HG03571 (cell line): ENCODE measurements around the gene BRICD5.

Source experiments
- ATAC-seq: cut with Tn5 transposase; IDR thresholded peaks from one replicate; pipeline ENCODE4 v1.9.1; 2021; ENCODE audit not compliant: unreplicated experiment

BRICD5 gene

GRCh38 chr16:2183671-2184070, 27.0 kb downstream of the BRICD5 start:
- no peak for ATAC-seq

GRCh38 chr16:2181952-2182351, 28.7 kb downstream of the BRICD5 start:
- ATAC-seq: no peak

- no peak for ATAC-seq
Observed at GRCh38 chr16:2180962-2181923, 29.4 kb downstream of the BRICD5 start.

- no peak for ATAC-seq
Observed at GRCh38 chr16:2180461-2180860, 30.2 kb downstream of the BRICD5 start.

GRCh38 chr16:2179576-2179975, 31.1 kb downstream of the BRICD5 start:
- no peak for ATAC-seq

DNA sequence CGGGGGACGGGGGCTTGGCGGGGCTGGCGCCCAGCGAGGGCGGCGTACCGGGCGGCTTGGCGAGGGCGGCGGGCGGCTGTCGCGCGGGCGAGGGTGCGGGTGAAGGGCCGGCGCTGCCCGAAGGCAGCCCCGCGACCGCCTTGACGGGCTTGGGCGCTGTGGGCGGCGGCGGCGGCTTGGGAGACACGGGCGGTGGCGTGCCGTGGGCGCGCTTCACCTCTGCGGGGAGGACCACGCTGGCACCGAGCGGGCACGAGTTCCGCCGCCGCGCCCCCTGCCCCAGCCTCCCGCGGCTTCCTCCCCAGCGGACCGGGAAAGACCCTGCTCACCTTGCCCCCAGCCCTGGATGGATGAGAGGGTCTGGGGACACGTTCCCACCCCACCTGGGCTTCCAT, 31.6 kb downstream of the BRICD5 start:
- ATAC-seq: no peak

GRCh38 chr16:2178321-2179106, 32.1 kb downstream of the BRICD5 start:
- no peak for ATAC-seq

DNA sequence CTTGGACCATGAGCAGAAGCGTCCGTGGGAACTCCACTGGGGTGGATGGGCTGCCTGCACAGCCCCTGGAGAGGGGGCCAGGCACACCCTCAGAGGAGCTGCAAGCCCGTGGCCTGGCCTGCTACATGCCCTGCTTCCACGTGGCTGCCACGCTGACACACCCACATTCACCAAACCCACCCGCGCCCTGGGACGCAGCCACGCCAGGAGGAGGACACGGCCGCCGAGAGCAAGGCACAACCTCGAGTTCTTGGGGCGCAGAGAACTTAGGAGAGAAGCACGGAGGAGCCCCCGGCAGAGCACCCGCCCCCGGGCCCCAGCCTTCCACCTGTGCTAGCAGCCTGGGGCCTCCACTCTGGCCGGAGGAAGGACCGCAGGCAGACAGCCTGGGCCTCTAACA, 33.1 kb downstream of the BRICD5 start:
- ATAC-seq: no peak

- no peak for ATAC-seq
Observed at GRCh38 chr16:2177101-2177500, 33.6 kb downstream of the BRICD5 start.

DNA sequence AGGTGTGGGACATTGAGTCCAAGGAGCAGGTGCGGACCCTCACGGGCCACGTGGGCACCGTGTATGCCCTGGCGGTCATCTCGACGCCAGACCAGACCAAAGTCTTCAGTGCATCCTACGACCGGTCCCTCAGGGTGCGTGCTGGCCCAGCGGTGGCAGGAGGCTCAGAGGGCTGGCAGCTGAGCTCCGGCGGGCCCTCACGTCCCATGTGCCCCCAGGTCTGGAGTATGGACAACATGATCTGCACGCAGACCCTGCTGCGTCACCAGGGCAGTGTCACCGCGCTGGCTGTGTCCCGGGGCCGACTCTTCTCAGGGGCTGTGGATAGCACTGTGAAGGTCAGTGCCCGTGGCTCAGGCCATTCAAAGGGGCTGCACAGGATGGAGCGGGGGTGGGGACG, 34.6 kb downstream of the BRICD5 start:
- no peak for ATAC-seq

- ATAC-seq: no peak
Observed at GRCh38 chr16:2175454-2175853, 35.2 kb downstream of the BRICD5 start.

- ATAC-seq: no peak
Observed at GRCh38 chr16:2174396-2175131, 36.1 kb downstream of the BRICD5 start.

GRCh38 chr16:2173916-2174315, 36.7 kb downstream of the BRICD5 start:
- no peak for ATAC-seq

DNA sequence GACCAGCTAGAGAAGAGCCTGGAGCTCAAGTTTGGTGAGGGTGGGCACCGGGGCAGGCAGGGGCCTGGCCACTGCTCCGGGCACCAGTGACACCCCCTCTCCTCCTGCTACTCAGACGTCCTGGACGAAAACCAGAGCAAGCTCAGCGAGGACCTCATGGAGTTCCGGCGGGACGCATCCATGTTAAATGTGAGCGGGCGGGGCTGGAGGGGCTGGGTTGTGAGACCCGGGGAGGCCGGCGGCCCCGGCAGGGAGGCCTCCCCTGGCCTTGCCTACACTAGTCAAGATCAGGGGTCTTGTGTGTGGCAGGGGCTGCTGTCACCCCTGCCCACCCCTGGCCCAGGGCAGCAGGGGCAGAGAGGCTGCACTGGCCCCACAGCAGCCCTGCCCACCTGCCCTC, 37.3 kb downstream of the BRICD5 start:
- no peak for ATAC-seq

DNA sequence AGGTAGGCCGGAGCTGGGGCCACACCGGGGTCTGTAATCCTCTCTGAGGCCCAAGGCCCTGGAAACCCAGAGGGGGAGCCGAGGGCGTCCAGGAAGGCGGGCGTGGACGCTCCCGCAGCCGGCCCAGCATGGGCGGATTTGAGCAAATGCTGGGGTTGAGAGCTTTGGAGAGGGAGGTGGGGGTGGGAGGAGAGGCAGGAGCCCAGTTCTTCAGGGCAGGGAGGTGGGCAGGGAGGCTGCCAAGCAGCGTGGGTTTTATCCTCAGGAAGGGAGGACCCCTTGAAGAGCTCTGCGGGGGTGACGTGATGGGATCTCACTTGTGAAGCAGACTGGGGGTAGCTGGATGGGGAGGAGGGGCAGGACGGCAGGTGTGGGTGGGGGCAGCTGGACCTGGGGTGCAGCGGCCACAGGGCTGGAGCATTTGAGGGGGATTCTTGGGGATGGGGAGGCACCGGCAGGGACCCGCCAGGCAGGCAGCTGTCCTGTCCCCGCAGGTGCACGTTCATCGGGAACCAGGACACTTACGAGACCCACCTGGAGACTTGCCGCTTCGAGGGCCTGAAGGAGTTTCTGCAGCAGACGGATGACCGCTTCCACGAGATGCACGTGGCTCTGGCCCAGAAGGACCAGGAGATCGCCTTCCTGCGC, 37.9 kb downstream of the BRICD5 start:
- no peak for ATAC-seq

DNA sequence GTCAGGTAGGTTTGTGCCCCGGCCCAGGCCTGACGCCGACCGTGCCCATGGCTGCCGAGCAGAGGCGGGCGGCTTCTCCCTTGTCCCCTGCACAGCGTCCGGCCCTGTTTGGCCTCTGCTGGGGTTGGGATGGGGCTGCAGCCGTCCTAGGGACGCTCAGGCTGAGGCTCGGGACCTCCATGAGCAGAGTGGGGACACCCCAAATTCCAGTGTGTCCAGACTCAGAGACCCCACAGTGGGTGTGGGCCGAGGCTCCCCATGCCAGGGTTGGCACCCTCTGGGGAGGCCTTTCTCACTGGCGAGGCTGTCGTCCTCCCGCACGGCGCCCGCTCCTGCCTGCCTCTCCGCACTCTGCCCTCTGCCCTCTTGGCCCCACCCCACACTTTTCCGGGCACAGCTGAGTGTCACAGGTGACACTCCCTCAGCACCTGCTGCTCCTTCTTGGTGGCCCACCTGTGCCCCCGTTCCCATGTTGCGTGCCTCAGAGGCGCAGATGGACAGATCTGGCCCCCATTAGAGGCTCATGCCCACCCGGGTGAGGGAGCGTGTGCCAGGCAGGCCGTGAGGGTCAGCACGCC, 39.0 kb downstream of the BRICD5 start:
- no peak for ATAC-seq

- ATAC-seq: no peak
Observed at GRCh38 chr16:2170587-2171435, 39.9 kb downstream of the BRICD5 start.

DNA sequence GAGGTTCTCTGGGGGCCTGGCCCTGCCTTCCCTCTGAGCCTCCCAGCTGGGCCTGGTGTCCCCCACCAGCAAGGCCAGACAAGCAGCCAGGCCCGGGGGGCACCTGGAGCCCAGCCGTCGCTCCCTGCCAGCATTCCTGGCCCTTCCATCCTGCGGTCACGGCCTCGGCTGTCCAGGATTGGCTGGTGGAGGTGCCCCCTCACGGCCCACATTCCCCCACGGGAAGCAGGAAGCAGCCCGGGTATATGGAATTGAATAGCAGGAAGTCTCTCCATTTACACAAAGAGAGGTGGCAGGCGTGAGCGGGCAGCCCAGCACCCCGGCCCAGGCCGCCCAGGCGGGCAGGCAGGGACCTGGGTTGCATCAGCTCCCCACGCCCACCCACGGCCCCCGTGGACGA, 40.6 kb downstream of the BRICD5 start:
- no peak for ATAC-seq

GRCh38 chr16:2167068-2167638, 43.5 kb downstream of the BRICD5 start:
- ATAC-seq: no peak
